Epithelial cell of esophagus (primary cell): ENCODE data around the gene KCNS1.
A peak's percentile ranks its signal among the peaks of the same experiment; 100 is the strongest.

Experiments
- DNase-seq: peaks from one replicate; pipeline ENCODE4 v3.0.0; 2010; ENCODE audit warnings: low read depth
- H3K4me3 ChIP-seq: 2 replicates; pipeline ENCODE4 v1.5.1; 2011; ENCODE audit warnings: mild to moderate bottlenecking, low read length, control low read depth
- TF ChIP-seq, protein P1 (sequence below): IDR thresholded peaks from 2 replicates; pipeline ENCODE4 v1.5.1; 2011; ENCODE audit warnings: low read depth, mild to moderate bottlenecking, low read length, control low read depth, inconsistent platforms; ENCODE audit not compliant: insufficient read depth; ENCODE audit errors: missing control alignments

The KCNS1 gene

DNA sequence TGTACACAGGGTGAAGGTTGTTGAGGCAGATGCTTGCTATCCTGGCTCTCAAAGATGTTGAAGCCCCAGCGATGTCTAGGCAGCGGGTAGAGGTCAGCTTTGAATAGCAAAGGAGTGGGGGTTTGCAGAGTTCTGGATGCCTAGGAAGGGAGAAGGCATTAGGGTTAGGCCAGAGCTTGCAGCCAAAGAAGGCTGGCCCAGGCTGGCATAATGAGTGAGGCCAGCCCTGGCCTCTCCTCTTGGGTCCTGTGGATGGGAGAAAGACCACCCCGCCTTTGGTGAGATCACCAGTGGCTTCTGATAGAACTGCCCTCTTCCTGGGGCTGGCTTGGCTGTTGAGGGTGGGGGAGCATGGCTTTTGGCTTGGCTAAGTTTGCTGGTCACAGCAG is 14.5 kb upstream of the KCNS1 start:
- DNase-seq, result no peak
- no peak overlapping the region for H3K4me3 ChIP-seq
- TF ChIP-seq, protein P1, sequence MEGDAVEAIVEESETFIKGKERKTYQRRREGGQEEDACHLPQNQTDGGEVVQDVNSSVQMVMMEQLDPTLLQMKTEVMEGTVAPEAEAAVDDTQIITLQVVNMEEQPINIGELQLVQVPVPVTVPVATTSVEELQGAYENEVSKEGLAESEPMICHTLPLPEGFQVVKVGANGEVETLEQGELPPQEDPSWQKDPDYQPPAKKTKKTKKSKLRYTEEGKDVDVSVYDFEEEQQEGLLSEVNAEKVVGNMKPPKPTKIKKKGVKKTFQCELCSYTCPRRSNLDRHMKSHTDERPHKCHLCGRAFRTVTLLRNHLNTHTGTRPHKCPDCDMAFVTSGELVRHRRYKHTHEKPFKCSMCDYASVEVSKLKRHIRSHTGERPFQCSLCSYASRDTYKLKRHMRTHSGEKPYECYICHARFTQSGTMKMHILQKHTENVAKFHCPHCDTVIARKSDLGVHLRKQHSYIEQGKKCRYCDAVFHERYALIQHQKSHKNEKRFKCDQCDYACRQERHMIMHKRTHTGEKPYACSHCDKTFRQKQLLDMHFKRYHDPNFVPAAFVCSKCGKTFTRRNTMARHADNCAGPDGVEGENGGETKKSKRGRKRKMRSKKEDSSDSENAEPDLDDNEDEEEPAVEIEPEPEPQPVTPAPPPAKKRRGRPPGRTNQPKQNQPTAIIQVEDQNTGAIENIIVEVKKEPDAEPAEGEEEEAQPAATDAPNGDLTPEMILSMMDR, result no peak

DNA sequence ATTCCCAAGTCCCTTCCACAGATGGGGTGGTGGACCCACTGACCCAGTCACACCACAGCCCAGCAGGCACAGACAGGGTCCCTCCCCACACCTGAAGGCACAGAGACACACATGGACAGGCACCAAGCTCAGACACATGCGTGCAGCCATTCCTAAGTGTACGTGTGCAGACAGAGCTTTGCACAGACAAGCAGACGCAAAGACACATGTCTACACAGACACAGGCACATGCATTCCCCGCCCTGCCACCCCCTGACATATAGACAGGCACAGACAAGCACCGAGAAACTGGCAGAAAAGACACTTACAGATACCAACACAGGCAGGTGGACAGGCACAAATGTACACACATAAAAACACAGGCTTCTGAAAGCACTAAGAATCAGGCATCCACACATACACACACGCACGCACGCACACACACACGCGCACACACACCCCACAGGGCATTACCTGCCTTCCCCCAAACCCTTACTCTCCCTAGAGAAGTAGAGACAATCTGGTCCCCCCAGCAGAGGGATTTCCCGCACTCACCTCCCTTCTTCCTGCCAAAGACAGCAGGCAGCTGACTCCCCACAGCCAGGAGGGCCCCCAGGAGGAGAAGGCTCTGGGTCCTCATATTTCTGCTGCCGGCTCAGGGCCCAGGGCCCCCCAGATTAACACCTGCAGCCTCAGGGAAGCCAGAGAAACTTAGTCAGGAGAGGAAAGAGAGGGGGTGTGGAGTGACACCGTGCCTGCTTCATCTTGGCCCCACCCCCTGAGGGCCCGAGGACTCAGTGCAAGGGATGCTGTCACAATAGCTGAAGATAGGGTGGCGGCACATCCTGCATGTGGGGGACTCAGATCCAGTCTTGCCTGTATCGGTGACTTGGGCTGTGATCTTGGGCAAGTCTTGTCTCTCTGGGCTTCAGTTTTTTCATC is 13.8 kb upstream of the KCNS1 start, which contains the start of gene WFDC5:
Gene WFDC5, minus strand, starts transcription at position 710 of the 921 bp plus-strand sequence. Its CDS starts 91 bp downstream, at position 619.
- DNase-seq, result peak; percentile 96
- peak within 1 kb of the TSS; percentile 28 for H3K4me3 ChIP-seq
- TF ChIP-seq, protein P1, result no peak

DNA sequence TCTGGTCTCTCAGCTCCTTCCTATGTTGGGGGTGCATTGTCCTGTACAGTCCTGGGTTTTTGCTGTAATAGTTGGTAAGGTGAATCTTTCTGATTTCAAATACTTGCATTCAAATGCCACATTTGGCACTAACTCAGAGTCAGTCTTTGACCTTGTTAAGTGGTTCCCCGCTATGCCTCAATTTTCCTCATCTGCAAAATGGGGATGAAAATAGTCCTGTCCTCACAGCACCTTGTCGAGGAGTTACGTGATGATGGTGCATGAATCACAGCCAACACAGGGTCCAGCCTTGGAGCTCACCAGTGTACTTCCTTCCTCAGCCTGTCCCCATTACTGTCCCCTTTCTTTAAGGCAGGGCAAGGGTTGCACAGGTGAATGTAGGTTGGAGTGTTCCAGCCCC is 12.9 kb upstream of the KCNS1 start:
- no peak overlapping the region for H3K4me3 ChIP-seq
- no peak for DNase-seq
- TF ChIP-seq, protein P1, result no peak

DNA sequence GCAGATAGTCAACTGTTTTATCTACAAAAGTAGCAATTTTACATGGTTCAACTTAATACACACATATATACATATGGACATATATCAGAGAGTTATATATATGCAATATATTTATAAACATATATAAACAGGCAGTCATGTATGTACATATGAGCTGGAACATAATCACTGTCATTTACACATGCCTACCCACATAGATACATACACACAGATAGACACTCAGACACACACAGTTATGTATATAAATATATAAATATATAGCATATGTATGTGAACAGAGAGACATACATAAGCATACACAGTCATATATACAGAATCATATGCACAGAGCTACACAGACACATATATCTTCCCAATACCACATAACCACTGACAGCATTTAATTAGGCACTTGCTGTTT is 11.8 kb upstream of the KCNS1 start:
- TF ChIP-seq, protein P1, result no peak
- H3K4me3 ChIP-seq, result no peak overlapping the region
- no peak for DNase-seq

DNA sequence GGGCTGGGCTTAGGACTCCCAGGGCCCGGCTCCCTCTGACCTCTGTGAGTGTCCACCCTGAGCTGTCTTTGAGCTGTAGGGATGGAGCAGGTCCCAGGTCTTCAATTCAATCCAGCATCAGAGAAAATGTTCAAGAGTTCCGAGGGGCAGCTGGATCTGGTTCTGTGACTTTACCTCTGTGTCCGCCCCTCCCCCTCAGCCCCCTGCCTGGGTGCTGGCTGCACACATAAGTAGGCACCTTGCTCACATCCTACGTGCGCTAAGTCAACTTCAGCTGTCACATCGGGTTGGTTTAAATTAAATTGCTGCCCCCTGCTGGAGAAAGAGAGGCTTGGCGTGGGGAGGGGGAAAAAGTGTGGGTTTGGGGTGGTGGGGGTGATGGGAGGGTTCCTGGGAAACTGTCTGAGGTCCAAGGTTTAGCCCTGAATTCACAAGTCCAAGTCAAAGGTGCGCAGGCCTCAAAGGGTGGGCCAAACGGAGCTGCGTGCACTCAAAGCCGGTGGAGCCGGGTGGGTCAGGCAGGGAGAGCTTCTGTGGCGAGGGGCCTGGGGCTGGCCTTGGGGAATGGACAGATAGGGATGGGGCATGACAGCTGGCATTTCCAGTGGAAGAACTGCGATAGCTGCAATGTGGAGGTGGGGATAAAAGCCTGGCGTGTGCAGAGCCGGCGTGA is 11.0 kb upstream of the KCNS1 start:
- H3K4me3 ChIP-seq, result no peak overlapping the region
- TF ChIP-seq, protein P1, result peak; percentile 45
- peak; percentile 33 for DNase-seq

DNA sequence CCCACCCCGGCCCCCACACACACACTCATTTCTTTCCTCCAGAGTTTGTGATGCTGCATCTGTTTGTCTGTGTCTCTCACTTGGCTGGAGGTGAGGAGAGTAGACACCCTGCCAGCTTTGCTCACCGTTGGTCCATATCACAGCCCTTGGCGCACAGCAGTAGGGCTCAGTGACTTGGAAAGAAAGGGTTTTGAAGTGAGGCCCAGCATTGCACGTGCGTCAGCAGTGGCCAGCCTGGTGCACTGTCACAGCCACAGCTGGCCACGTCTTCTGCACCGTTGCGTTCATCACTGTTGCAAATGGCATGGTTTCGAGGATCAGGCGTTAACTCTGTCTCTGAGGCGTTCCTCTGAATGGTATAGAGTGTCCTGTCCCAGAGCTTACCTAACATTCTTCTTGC is 10.4 kb upstream of the KCNS1 start:
- H3K4me3 ChIP-seq, result no peak overlapping the region
- TF ChIP-seq, protein P1, result no peak

More for the DNA sequence above, 10.4 kb upstream of the KCNS1 start:
- no peak for DNase-seq
